SK-N-SH (cell line): ENCODE results near the gene LAIR2. TPM values are rescaled to one million over a fixed set of nuclear protein-coding genes. Genes with fewer than 3 reads are reported as not detected.

Experiments
- CTCF ChIA-PET: fragments of 300-600, 350-600 bp; formaldehyde crosslinking; extraction: SDS; loops from one replicate; lab custom pipeline; 2021; lab: Yijun Ruan, JAX
- POLR2A ChIA-PET: fragments of 350-600 bp; sonication (Branson Sonifier 250); formaldehyde crosslinking; extraction: SDS; loops from one replicate; lab custom pipeline; 2020; ENCODE audit warnings: antibody characterized with exemption, inconsistent platforms; lab: Yijun Ruan, JAX
- DNase-seq: peaks from one replicate; pipeline ENCODE4 v3.0.0; 2012
- H2AFZ ChIP-seq: fragments of 200-600 bp; sonication (generic); 2 replicates; pipeline ENCODE4 v1.8.1; 2016; ENCODE audit warnings: antibody characterized with exemption, mild to moderate bottlenecking, low read depth
- H3F3A ChIP-seq: fragments of 200-600 bp; sonication (generic); replicated peaks from 2 replicates; pipeline ENCODE3; 2016; ENCODE audit warnings: antibody characterized with exemption, mild to moderate bottlenecking; ENCODE audit not compliant: insufficient read depth
- H3K27ac ChIP-seq, 2 experiments: fragments of 200-500 bp in 1 of 2; fragments of 200-600 bp in 1 of 2; sonication (Bioruptor generic) in 1 of 2; sonication (generic), shearing (Covaris generic) in 1 of 2; 2 replicates each; pipeline versions ENCODE4 v1.5.1 to v1.6.1; 2014 to 2016; ENCODE audit warnings: low read depth in 2 of 2, inconsistent platforms in 1 of 2, low read length in 1 of 2, mild to moderate bottlenecking in 1 of 2, mixed read lengths in 1 of 2
- H3K27me3 ChIP-seq: fragments of 200-600 bp; sonication (generic), shearing (Covaris generic); 2 replicates; pipeline ENCODE4 v1.6.1; 2016; ENCODE audit warnings: mixed run types; ENCODE audit not compliant: insufficient read depth
- H3K36me3 ChIP-seq, 2 experiments: fragments of 200-500 bp in 1 of 2; fragments of 200-600 bp in 1 of 2; sonication (Bioruptor generic) in 1 of 2; sonication (generic) in 1 of 2; replicated peaks in 1 of 2; 2 replicates each; pipeline versions ENCODE3 to v1.5.1; 2014 to 2016; ENCODE audit warnings: low read length in 1 of 2, mild to moderate bottlenecking in 1 of 2; ENCODE audit not compliant: insufficient read depth in 2 of 2, control insufficient read depth in 1 of 2
- H3K4me1 ChIP-seq, 2 experiments: fragments of 200-500 bp in 1 of 2; fragments of 200-600 bp in 1 of 2; sonication (Bioruptor generic) in 1 of 2; sonication (generic), shearing (Covaris generic) in 1 of 2; 2 replicates each; pipeline versions ENCODE4 v1.5.1 to v1.6.1; 2014 to 2016; ENCODE audit warnings: low read depth in 1 of 2, low read length in 1 of 2, mixed run types in 1 of 2; ENCODE audit not compliant: insufficient read depth in 2 of 2, control insufficient read depth in 1 of 2
- H3K4me2 ChIP-seq: fragments of 200-600 bp; sonication (generic), shearing (Covaris generic); 2 replicates; pipeline ENCODE4 v1.6.1; 2017; ENCODE audit warnings: mixed run types
- H3K4me3 ChIP-seq, 2 experiments: fragments of 200-500 bp in 1 of 2; fragments of 200-600 bp in 1 of 2; sonication (Bioruptor generic) in 1 of 2; sonication (generic), shearing (Covaris generic) in 1 of 2; 2 replicates each; pipeline versions ENCODE4 v1.5.1 to v1.8.1; 2014 to 2016; ENCODE audit warnings: low read depth in 2 of 2, inconsistent platforms in 1 of 2, low read length in 1 of 2, mild to moderate bottlenecking in 1 of 2, mixed read lengths in 1 of 2, moderate library complexity in 1 of 2
- H3K79me2 ChIP-seq: fragments of 200-600 bp; sonication (generic); 2 replicates; pipeline ENCODE4 v1.8.1; 2017; ENCODE audit warnings: mild to moderate bottlenecking; ENCODE audit not compliant: insufficient read depth
- H3K9ac ChIP-seq: fragments of 200-600 bp; sonication (generic); 2 replicates; pipeline ENCODE4 v1.6.1; 2017; ENCODE audit warnings: mixed run types
- H3K9me2 ChIP-seq: fragments of 200-600 bp; sonication (generic); 2 replicates; pipeline ENCODE4 v1.6.1; 2017; ENCODE audit warnings: mixed run types
- H3K9me3 ChIP-seq: fragments of 200-600 bp; sonication (generic); 2 replicates; pipeline ENCODE4 v1.6.1; 2017; ENCODE audit warnings: mixed run types, mild to moderate bottlenecking, moderate library complexity
- H4K20me1 ChIP-seq: fragments of 200-600 bp; sonication (generic); 2 replicates; pipeline ENCODE4 v1.6.1; 2017; ENCODE audit warnings: mild to moderate bottlenecking, mixed run types; ENCODE audit not compliant: insufficient read depth
- EZH2phosphoT487 ChIP-seq: fragments of 200-600 bp; sonication (generic); IDR thresholded peaks from 2 replicates; pipeline ENCODE4 v1.6.1; 2017; ENCODE audit warnings: low read depth, mixed run types, mild to moderate bottlenecking, antibody characterized with exemption, moderate library complexity, borderline replicate concordance
- FOSL2 ChIP-seq: IDR thresholded peaks from 2 replicates; pipeline ENCODE4 v1.4.0; 2012; ENCODE audit warnings: low read depth, mild to moderate bottlenecking, moderate library complexity, borderline replicate concordance
- GATA2 ChIP-seq: sonication (generic); formaldehyde crosslinking; IDR thresholded peaks from 2 replicates; pipeline ENCODE4 v1.5.0; 2020; ENCODE audit warnings: mild to moderate bottlenecking, missing genetic modification reagents
- NFIC ChIP-seq: IDR thresholded peaks from 2 replicates; pipeline ENCODE4 v1.4.0; 2012; ENCODE audit warnings: borderline replicate concordance
- RAD21 ChIP-seq: IDR thresholded peaks from 2 replicates; pipeline ENCODE4 v1.6.1; 2012; ENCODE audit warnings: mild to moderate bottlenecking, low read length
- RCOR1 ChIP-seq: fragments of 150-350 bp; IDR thresholded peaks from 2 replicates; pipeline ENCODE4 v1.6.1; 2017; ENCODE audit warnings: antibody characterized with exemption, low read length
- RXRA ChIP-seq: IDR thresholded peaks from 2 replicates; pipeline ENCODE4 v1.4.0; 2012; ENCODE audit warnings: low read depth, mild to moderate bottlenecking, borderline replicate concordance
- TCF12 ChIP-seq: IDR thresholded peaks from 2 replicates; pipeline ENCODE4 v1.4.0; 2012
- ZBTB33 ChIP-seq: IDR thresholded peaks from 2 replicates; pipeline ENCODE4 v1.4.0; 2012; ENCODE audit warnings: low read depth, borderline replicate concordance
- WGBS: methylation state at CpG from one replicate; pipeline ENCODE4 v1.1.6; 2017; ENCODE audit warnings: low lambda C conversion rate; 5-methylcytosine and 5-hydroxymethylcytosine counted together
- polyA plus RNA-seq, 3 experiments: library from polyadenylated mRNA; depleted of rRNA; stranded (reverse); fragments of >200 nt; gene quantifications; 2 replicates each; pipeline ENCODE4 v1.2.3, GENCODE V29; 2012
- TF ChIP-seq, protein P1 (sequence below): fragments of 150-350 bp; IDR thresholded peaks from 2 replicates; pipeline ENCODE4 v1.6.1; 2016; ENCODE audit warnings: mild to moderate bottlenecking, low read depth, low read length
- TF ChIP-seq, protein P2 (sequence below): IDR thresholded peaks from 2 replicates; pipeline ENCODE4 v1.4.0; 2012; ENCODE audit warnings: low read depth, borderline replicate concordance

Gene LAIR2
- polyA plus RNA-seq, 1 of the 3 experiments (the other 2 are of a cell fraction), result not detected

DNA sequence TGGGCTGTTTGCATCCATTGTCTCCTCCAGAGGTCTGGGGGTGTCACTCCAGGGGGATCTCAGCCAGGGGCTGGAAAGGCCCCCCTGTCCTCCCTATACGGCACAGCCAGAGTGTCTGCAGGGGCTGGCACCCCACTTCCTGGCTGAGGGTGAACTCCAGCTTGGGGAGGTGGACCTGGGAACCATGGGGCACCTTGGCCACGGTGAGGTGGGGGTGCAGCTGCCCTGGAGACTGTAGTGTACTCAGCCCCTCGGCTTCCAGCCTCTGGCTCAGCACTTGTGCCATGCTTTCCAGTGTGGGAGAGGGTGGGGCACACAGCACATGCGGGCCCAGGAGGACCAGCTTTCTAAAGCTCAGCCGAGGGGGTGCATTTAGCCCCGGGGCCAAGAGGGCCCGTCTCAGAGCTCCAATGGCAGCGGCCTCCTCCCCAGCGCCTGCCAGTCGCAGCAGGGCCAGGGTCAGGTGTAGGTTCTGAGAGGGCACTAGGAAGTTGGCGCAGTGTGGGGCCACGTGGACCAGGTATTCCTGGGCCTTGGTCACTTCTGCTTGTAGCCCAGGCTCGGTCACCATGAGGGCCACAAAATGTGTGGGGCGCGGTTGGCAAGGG lies 40.5 kb upstream of the LAIR2 start:
- no peaks in the 10 kb centered on the region for H3K27me3 ChIP-seq
- H3F3A ChIP-seq, result peaks cover 24% of the 10 kb centered on the region
- H3K27ac ChIP-seq, result no peak overlapping the region
- CTCF ChIA-PET, result no interaction called here
- H4K20me1 ChIP-seq, result peaks cover 33% of the 10 kb centered on the region
- no peak overlapping the region for H3K4me3 ChIP-seq
- no peak for DNase-seq
- no peak overlapping the region for H3K4me2 ChIP-seq
- peaks cover 9 to 42% of the 10 kb centered on the region in 2 experiments for H3K36me3 ChIP-seq
- H2AFZ ChIP-seq, result no peak overlapping the region
- H3K9ac ChIP-seq, result no peak overlapping the region
- TF ChIP-seq, protein P1, sequence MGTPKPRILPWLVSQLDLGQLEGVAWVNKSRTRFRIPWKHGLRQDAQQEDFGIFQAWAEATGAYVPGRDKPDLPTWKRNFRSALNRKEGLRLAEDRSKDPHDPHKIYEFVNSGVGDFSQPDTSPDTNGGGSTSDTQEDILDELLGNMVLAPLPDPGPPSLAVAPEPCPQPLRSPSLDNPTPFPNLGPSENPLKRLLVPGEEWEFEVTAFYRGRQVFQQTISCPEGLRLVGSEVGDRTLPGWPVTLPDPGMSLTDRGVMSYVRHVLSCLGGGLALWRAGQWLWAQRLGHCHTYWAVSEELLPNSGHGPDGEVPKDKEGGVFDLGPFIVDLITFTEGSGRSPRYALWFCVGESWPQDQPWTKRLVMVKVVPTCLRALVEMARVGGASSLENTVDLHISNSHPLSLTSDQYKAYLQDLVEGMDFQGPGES, result no peak
- TF ChIP-seq GATA2 (no peak), RCOR1 (no peak), RXRA (no peak), FOSL2 (no peak), ZBTB33 (no peak), RAD21 (no peak), TCF12 (no peak), NFIC (no peak), EZH2phosphoT487 (no peak)
- TF ChIP-seq, protein P2, sequence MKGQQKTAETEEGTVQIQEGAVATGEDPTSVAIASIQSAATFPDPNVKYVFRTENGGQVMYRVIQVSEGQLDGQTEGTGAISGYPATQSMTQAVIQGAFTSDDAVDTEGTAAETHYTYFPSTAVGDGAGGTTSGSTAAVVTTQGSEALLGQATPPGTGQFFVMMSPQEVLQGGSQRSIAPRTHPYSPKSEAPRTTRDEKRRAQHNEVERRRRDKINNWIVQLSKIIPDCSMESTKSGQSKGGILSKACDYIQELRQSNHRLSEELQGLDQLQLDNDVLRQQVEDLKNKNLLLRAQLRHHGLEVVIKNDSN, result no peak
- TF ChIP-seq, all 33 proteins: peak for 0
- Histone ChIP-seq H3K4me1 (peaks cover 0 to 17% of the 10 kb centered on the region in 2 experiments; a peak in 1 of 4 replicates), H3K9me3 (no peaks in the 10 kb centered on the region), H3K9me2 (no peaks in the 10 kb centered on the region), H3K79me2 (peaks cover 6% of the 10 kb centered on the region; the same call in 1 of the 2 replicates)
- WGBS, result 90% methylated on average over 6 of the region's 15 CpGs
- POLR2A ChIA-PET, result interaction anchor here (4.5 kb wide), 1 partner anchor 14 kb away, joined by 24 read pairs; the partner anchor contains the start of gene LENG8
